Measurements from ENCODE around the gene KANSL1. TPM values are rescaled to one million over a fixed set of nuclear protein-coding genes. Genes with fewer than 3 reads are reported as not detected.

KANSL1 gene
- total and polyA plus RNA-seq, 2 of the 4 experiments (the other 2 are of a cell fraction): 19.1 to 49.6 TPM

- ChIA-PET POLR2A (ENCODE audit: unreplicated experiment) (interaction anchor here (1.1 kb wide), 1 partner anchor 168 kb away, joined by 3 read pairs; no protein-coding TSS in a partner anchor), CTCF (interaction anchor here (1.0 to 2.0 kb wide), 7 partner anchors 11 to 168 kb away, joined by 3 to 8 read pairs (median 5); partner anchors contain the start of gene KANSL1)
- H4K8ac ChIP-seq (ENCODE audit: low read depth in 2 of 2, low read length in 2 of 2): no peak overlapping the region
- no peak overlapping the region for H2AFZ ChIP-seq (replicated peaks; ENCODE audit: low read length, poor library complexity)
- peaks cover 27 to 42% of the 10 kb centered on the region in 2 experiments; a peak in 3 of 4 replicates for H3K79me1 ChIP-seq (ENCODE audit: low read depth in 1 of 2, low read length in 2 of 2)
- peaks cover 28% of the 10 kb centered on the region for H4K20me1 ChIP-seq (ENCODE audit: insufficient read depth, low read length)
- no peak overlapping the region for H3K14ac ChIP-seq (replicated peaks; ENCODE audit: low read depth, low read length)
- H2AK5ac ChIP-seq (ENCODE audit: low read depth, low read length): no peak overlapping the region
- intact Hi-C loops (cut with micrococcal nuclease): loop anchor here (1.0 to 10.0 kb wide), 3 partner anchors 50 to 168 kb away; no protein-coding TSS in a partner anchor
- no peak overlapping the region for H2BK20ac ChIP-seq (ENCODE audit: low read depth, low read length)
- no peak overlapping the region for H3K9ac ChIP-seq (ENCODE audit: low read depth, low read length)
- no peak overlapping the region for H2AK9ac ChIP-seq (replicated peaks; ENCODE audit: low read depth, low read length, poor library complexity)
- in situ Hi-C loops (cut with MboI; ENCODE audit: low sequenced_read_pairs): no loop called here
- no peak overlapping the region for H3K27ac ChIP-seq (ENCODE audit: insufficient read depth, low read length)
- no peak overlapping the region for H4K5ac ChIP-seq (ENCODE audit: low read depth, low read length)
- H3K9me3 ChIP-seq (ENCODE audit: control insufficient read depth, insufficient read depth, low read length): no peaks in the 10 kb centered on the region
- H3K27me3 ChIP-seq (ENCODE audit: control insufficient read depth, insufficient read depth, low read length): no peaks in the 10 kb centered on the region
- no peak overlapping the region for H2BK5ac ChIP-seq (ENCODE audit: low read depth, low read length, poor library complexity, severe bottlenecking)
- dilution Hi-C loops (cut with HindIII; ENCODE audit: low sequenced_read_pairs, unreplicated experiment): no loop called here
- no peak overlapping the region for H2BK15ac ChIP-seq (ENCODE audit: low read depth, low read length)
- no peaks in the 10 kb centered on the region for H3K9me1 ChIP-seq (ENCODE audit: insufficient read depth, low read length)
- 0 out of 2 replicates have a peak overlapping the region, but pooled peaks have one; percentile 24 for H3K23ac ChIP-seq (ENCODE audit: low read depth, low read length)
- H3K56ac ChIP-seq (ENCODE audit: extremely low read depth, insufficient read depth, low read length): no peak overlapping the region
- H3K4me3 ChIP-seq (ENCODE audit: insufficient read depth, low read depth, low read length): no peak overlapping the region
- no peak overlapping the region for H3K18ac ChIP-seq (ENCODE audit: low read depth, low read length)
- peaks cover 37% of the 10 kb centered on the region for H3K36me3 ChIP-seq (ENCODE audit: control insufficient read depth, insufficient read depth, low read length)
- no peak for ATAC-seq (ENCODE audit: low read depth)
- no TSS peak for BruUV-seq (replicated peaks)
- H3K4me1 ChIP-seq (ENCODE audit: control insufficient read depth, insufficient read depth, low read length): no peaks in the 10 kb centered on the region
- H2BK120ac ChIP-seq (ENCODE audit: low read depth, low read length): no peak overlapping the region
- H3K4me2 ChIP-seq (ENCODE audit: low read depth, low read length): no peak overlapping the region
- DNase-seq: no peak
- H3K4ac ChIP-seq (ENCODE audit: low read depth, low read length): no peak overlapping the region
- WGBS, 2 experiments (ENCODE audit: extremely low coverage in 2 of 2, insufficient read length in 1 of 2): no CpG with 5 or more reads among the region's 2 CpGs
- no peak overlapping the region for H4K91ac ChIP-seq (ENCODE audit: insufficient read depth, low read depth, low read length)
- TF ChIP-seq USF2 (IDR thresholded peaks at IDR 0.05; ENCODE audit: low read depth, low read length): no peak
- TF ChIP-seq ELK1 (IDR thresholded peaks at IDR 0.05; ENCODE audit: borderline replicate concordance, low read depth, low read length): no peak
- TF ChIP-seq CHD1 (IDR thresholded peaks at IDR 0.05; ENCODE audit: low read depth, low read length): no peak
- TF ChIP-seq, protein P1, sequence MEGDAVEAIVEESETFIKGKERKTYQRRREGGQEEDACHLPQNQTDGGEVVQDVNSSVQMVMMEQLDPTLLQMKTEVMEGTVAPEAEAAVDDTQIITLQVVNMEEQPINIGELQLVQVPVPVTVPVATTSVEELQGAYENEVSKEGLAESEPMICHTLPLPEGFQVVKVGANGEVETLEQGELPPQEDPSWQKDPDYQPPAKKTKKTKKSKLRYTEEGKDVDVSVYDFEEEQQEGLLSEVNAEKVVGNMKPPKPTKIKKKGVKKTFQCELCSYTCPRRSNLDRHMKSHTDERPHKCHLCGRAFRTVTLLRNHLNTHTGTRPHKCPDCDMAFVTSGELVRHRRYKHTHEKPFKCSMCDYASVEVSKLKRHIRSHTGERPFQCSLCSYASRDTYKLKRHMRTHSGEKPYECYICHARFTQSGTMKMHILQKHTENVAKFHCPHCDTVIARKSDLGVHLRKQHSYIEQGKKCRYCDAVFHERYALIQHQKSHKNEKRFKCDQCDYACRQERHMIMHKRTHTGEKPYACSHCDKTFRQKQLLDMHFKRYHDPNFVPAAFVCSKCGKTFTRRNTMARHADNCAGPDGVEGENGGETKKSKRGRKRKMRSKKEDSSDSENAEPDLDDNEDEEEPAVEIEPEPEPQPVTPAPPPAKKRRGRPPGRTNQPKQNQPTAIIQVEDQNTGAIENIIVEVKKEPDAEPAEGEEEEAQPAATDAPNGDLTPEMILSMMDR (conservative IDR thresholded peaks at IDR 0.05; ENCODE audit: low read depth, low read length): no peak
- TF ChIP-seq RFX5 (IDR thresholded peaks at IDR 0.05; ENCODE audit: low read depth, low read length): no peak
- no peak for TF ChIP-seq MAFK (IDR thresholded peaks at IDR 0.05; ENCODE audit: low read depth, low read length)
- no peak for TF ChIP-seq CEBPB (IDR thresholded peaks at IDR 0.05; ENCODE audit: low read depth, low read length)
- TF ChIP-seq RCOR1 (IDR thresholded peaks at IDR 0.05; ENCODE audit: insufficient replicate concordance, low read length): no peak
- TF ChIP-seq POLR2A (IDR thresholded peaks at IDR 0.05; ENCODE audit: low read depth, low read length): no peak
Measured at GRCh38 chr17:46044989-46045388, 148.2 kb downstream of the KANSL1 start.

Data from IMR-90 (cell line).